NCI-H1092 (cell line): ENCODE results near the gene CRADD.

Source experiments
- DNase-seq: peaks from one replicate; lab custom pipeline; 2025; lab: John Stamatoyannopoulos, UW

Gene CRADD

DNA sequence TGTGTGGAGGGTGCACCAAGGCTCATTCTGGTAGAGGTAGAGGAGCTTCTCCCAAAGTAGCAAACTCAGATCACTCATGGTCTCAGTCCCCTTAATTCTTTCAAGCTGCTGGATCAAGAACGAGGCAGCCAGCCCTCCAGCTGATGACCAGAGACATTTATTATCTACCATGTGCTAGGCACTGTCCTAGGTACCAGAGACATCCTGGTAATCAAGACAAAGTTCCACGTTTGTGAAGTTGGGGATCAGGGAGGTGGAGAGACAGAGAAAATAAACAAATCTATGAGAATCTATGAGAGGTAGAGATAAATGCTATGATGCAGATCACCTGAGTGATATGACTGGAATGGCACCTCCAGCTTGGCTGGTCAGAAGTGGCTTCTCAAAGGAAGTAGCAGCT is 130.2 kb downstream of the CRADD start:
- no peak for DNase-seq

DNA sequence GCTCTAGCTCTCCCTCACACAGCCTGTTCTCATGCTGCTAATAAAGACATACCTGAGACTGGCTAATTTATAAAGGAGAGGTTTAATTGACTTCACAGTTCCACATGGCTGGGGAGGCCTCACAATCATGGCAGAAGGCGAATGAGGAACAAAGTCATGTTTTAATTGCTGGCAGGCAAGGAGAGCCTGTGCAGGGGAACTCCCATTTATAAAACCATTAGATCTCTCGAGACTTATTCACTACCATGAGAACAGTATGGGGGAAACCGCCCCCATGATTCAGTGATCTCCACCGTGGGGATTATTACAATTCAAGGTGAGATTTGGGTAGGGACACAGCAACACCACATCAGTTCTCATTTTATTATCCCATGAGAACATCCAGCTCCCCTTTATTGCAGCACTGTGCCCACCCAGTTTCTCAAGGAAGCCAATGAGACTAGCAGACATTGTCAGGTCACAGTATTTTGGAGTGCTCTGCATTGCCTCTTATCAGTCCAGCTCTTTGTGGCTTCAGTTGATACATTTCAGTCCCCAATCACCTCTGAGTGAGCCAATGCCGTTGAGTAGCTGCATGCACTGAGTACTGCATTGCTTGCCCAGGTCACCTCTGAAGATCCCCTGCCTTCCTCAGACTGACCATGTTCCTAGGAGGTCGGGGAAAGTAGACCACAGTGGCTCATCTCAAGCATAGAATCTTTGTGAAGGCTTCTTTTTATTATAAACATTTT is 131.2 kb downstream of the CRADD start:
- DNase-seq: no peak

DNA sequence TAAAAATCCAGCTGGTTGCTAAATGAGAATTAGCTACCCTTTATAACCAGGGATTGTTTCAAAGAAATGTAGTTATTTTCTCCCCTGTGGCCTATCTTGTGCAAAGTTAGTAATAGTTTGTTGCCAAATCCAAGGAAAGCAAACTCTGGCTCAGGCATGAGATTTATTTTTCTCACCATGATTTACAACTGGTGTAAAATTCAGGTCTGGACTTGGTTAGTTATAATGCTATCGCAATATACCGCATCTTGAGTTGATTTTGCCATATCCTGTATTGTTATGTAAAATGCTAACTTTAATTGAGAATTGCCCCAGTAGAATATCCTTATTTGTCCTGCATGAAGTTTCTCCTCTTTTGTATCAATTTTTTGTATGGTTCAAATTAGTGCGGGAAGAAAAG is 135.5 kb downstream of the CRADD start:
- DNase-seq: no peak

DNA sequence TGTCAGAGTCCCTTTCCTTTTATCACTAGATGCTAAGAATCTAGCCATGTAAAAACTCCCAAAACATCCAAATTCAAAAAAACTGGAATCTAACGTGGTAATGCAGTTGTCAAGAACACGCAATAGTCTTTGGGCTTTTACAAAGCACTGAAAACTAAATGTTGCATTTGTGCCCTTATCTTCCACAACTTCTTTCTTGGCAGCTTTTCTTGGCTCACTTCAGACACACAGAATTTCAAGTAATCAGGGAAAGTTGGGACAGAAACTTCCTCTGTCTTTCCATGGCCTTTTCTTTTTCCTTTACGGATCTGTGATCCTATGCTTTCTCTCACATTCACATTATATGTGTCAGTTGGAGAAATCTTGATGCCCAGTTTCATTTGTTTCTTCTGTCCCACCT is 136.0 kb downstream of the CRADD start:
- DNase-seq: no peak

DNA sequence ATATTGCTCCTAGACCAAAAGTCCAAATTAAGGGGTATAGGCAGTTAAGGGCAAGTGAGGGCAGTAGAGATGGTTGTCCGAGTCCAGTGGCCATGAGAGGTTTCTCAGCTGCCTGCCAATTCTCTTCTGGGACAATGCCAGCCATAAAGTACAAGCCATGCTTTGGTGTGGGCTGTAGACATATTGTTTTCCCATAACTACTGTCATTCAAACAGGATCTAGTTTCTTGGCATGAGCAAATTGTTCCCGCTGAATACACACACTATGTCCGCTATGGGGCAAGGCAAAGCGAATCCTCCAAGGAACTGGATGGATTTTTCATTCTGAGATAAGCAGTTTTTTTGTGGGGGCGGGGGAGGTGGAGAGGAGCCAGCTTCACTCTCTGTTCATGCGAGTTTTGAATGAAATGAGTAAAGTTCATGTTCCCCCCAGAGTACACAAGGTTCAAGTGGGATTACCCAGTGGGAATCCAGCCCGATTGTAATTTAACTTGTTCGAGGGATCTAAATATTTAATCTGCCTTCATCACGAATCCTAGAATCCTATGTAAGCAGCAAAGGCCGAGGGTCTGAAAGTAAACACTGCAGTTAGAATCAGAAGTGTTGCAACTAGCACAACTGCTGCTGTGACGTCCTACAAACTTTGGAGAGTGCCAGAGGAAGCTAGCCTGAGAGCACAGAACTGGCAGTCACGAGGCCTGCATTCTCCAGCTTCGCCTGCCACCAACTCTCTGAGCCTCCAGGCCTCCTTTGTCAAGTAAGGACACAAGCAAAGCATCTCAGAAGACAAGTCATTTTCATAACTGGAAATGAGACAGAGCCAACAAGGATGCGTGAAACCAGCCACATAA is 137.0 kb downstream of the CRADD start:
- DNase-seq: peak; percentile 3

DNA sequence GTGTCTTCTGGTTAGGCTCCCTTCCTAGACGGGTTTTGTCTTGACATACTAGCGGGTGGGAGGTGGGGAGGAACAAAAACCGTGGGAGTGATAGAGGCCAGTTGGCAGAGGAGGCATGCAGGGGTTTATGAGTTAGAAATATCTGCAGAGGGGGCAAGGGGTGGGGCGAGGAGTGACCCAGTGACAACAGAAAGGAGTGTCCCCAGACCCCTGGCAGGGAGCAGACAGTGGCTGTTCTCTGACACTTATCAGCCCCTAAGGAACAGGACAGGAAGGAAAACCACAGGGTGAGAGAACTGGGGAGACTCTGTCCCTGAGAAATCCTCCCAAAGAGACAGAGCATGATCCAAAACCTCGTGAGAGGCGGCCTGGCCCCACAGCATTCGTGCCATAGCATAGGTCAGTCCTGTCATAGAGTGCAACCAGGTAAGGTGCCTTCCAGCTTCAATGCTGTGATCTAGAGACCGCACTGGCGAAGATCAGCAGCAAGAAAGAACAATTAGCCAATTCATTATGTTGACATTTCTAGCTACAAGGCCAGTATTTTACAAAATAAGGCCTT is 141.4 kb downstream of the CRADD start:
- DNase-seq: no peak

DNA sequence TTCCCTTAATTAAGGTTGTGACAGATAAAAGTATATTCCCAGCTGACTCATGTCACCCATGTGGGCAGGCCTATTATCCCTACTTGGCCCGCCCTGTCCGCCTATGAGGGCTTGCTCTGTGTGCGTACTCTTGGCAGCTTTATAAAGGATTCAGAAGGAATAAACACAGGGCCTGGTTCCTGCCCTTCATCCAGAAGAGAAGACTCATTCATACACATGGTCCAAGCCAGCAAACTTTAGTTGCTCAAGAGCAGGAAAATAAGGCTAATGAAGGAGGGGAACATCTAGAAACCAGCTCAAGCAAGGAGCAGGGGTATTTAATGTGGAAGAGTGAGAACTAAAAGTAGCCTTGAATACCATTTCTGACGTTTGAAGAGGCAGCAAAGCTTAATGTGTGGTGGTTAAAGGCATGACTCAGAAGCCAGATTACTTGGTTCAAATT is 141.9 kb downstream of the CRADD start:
- no peak for DNase-seq

DNA sequence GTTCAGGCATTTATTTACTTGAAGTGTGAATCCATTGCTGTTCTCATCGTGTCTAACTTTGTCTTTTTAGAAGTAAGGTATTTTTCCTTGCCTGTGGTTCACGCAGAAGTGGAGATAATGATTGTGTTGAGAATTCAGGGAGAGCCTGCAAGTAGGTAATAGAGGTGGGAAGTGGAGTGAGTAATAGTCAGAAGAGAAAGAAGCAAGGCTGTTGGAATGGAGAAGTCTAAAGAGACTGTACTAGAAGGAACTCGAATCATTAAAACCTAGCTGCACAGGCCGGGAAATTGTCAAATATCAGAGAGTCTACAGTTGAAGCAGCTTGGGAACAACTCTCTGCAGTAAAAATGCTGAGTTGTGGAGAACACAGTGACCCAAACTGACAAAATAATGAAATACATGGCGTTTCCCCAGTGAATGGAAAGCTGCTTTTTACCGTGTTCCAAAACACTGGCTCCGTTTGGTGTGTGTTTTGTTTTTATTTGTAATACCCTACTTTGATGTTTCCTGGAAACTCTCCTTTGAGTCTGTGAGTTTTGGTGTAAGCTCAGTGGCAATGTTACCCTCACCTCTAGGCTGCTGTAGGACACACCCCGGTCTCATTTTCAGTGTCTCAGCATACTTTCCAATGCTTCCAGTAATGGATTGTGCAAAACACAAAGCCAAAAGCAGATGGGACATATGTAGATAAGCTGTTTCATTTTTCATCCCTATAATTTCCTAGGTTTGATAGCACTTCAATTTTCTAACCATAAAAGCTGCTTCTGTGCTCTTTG is 146.6 kb downstream of the CRADD start:
- no peak for DNase-seq

DNA sequence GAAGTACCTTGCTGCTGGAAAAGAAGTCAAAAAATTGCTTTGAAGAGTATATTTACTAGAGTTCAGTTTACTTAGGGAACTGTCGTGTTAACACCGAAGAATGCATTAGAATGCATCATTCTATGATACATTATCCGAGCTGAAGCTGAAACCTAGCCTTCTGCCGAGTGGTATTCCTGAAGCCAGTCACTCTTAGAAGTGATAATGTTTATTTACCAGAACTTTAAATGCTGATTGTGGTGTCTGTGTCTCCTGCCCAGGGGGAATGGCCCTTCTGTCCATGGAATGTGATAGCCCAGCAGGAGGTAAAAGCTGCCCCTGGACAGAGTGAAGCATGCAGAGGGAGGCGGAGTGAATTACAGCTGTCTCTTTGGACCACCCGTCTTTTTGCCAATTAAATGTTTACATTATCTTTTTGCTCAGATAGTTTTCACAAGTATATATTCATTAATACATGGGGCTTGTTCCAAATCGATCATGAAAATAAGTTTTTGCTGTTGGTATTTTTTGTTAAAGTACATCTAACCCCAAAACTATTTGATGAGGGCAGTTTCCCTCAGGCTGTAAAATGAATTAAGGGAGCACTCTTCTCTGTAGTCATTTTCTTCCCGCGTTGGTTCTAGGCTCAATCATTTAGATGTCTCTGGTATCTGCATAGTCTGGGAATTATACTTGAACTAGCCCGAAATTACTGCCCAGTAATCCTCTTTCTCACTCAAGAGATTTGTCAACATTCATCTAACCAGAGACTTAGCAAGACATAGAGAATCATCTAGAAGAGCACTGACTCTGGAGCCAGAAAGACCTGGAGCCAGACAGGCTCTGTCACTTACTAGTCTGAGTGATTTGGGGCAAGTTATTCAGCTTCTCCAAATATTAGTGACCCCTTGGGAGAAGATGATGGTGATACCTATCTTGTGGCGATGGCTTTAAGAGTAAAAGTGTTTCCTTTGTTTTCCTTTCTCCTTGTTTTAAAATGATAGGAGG is 147.6 kb downstream of the CRADD start:
- DNase-seq: no peak

DNA sequence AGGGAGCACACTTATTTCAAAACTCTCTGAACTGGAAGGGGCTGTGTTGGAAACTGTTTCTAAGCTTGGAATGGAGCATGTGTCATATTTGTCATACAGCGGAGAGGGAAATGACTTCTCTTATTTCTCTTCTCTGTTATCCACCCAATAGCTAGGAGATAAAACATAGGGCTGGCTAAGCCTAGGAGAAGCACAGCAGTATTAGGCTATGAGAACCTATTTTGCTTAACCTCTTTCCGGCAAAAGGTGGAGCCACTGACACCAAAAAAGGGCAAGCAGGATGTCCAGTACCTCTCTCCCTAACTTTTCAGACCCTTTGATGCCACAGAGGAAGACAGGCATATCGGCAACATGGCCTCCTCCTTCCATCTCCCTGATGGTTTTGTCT is 148.3 kb downstream of the CRADD start:
- no peak for DNase-seq

DNA sequence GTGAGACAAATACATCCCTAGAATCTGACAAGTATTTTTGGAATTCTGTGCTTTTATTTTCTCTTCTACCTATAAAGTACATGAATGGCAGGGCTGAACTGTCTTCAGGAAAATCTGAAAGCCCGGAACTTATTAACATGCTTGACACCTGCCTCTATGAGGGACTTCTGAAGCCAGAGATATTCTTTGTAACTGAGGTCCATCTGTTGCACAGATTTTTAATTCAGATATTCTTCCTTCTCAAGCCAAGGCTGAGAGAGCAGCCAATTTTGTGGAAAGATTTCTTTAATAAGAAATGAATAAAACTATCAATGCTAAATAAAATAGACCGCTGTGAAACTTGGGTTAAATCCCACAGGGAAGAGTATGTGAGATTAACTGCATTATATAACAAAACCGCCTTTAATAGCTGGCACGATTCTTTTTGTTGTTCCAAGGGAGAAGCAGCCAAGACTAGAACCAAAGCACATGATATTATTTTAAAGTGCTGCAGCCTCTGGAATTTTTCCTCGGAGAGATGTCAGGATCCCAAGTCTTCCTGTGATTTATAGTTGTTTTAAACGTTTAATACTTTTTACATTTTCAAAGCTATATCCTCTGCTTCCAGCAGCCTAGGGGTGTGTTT is 148.9 kb downstream of the CRADD start:
- no peak for DNase-seq

DNA sequence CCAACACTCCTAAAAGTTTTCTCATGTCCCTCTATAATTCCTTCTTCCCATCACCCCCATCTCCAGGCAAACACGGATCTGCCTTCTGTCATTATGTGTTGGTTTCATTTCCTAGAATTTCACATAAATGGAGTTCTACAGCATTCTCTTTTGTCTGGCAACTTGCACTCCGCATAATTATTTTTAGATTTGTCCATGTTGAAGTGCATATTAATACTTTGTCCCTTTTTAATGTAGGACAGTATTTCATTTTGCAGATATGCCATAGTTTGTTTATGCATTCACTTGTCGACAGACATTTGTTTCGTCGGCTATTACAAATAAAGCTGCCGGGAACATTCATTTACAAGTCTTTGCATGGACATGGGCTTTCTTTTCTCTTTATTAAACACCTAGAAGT is 150.0 kb downstream of the CRADD start:
- DNase-seq: no peak

DNA sequence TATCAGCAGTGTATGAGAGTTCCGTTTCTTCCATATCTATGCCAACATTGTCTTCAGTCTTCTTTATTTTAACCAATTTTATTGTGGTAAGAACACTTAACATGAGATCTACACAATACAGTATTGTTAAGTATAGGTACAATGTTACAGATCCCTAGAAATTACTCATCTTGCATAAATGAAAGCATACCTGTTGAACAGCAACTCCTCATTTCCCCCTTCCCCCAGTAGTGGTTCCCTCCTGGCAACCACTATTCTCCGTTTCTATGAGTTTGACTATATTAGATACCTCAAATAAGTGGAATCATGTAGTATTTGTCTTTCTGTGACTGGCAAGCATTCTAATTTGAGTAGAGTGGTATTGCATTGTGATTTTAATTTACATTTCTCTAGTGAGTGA is 150.5 kb downstream of the CRADD start:
- no peak for DNase-seq

DNA sequence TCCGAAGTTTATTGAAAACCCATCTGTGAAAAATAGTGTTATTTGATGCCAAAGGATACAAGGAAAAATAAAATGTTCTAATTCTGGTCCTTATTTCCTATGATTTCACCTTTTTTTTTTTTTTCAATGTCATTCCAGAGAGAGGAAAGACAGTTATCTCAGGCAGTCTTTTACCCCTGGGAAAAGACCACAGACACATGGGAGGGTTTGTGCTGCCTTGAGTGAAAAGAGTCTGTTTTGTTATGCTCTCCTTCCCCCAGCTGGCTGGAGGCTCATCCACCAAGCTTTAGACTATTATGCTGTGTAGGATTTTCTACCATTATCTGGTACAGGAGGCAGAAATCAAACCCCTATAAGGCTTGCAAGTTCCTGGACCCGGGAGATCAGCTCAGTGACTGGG is 151.8 kb downstream of the CRADD start:
- DNase-seq: no peak

DNA sequence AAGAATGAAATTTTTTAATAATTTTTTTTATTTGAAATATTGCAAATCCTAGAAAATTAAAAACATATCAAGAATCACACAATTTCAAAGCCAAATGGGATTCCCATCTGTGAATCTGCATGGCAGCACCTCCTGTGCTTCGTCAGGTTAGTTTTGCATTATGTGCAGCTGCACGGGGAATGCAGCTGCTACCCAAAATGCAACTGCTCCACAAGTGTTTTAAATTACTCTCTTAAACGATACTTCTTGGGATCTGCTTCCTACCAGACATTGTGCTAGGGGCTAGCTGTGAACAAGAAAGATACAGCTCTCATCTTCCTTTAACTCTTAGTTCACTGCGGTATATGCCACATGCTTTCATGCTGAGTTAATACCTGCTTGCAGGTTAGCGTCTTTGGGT is 154.2 kb downstream of the CRADD start:
- DNase-seq: no peak

DNA sequence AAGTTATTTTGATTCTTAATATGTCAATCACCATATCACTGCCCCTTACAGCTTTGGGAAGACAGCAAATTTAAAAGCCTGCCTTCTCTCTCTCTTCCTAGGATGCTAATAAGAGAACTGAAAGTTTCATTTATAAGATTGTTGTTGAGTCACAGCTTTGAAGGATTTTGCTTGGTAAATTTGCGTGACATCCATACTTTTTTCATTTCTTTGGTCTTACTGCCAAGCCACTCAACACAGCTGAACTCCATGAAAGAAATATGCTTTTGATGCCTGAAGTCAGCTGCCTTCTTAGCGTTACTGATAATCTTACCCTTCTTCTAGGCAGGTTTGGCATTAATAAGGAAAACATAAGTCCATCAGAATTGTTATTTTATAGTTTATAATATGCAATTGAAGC is 155.0 kb downstream of the CRADD start:
- no peak for DNase-seq

DNA sequence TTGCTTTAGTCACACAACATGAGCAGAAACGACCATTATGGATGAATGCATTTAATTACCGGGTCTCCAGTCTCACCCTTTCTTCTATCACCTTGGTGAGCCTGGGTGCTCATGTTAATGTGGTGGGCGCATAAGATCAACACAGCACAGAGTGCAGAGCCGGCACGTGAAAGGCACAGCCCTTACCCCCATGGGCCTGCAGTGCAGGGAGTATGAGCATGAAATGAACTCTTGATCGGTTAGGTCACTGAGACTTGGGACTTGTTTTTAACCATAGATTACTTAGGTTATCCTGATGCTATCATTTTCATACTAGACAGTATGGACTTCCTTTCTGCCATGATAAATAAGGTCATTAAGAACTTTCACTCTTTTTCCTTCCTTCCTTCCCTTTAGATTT is 156.8 kb downstream of the CRADD start:
- DNase-seq: no peak

DNA sequence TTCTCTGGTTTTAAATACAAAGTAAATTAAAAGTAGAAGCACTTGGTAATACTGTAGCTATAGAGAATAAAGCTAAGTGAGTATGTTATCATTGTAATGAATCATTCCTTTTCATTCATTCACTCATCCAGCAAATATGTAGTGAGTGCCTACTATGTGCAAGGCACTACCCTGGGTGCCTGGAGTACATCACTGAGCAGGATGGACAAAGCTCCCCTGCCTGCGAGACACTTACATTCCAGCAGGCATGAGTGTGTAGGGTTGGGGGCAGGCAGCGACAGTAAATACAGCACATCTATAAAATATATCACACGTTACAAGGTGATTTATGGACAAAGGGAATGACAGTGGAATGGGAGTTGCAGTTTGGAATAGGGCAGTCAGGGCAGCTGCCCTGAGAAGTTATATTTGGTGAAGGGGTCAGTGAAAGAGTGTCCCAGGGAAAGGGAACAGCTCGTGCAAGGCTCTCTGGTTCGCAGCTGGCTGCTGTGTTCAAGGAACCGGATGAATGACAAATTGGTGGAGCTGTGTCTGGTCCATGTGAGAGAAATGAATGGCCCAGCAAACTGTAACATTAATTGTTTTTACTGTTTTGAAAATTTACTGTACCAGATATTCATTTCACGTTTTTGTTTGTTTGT is 159.6 kb downstream of the CRADD start:
- no peak for DNase-seq

DNA sequence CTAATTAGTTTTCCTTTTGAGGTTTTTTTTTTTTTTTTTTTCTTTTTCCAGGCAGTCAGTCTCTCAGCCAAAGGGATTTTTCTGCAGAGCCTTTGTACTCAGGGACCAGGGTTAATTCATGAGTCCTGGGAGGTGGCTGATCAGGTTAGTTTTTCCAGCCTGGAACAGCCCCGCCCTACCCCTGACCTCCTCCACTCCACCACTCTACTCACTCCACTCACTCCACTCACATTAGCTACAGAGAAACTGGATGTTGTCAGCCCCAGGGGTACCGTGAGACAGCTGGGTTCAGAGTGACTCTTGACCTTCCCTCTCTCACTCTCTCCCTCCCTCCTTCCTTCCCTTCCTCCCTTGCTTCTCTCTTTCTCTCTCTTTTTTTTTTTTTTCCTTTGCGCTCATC is 161.0 kb downstream of the CRADD start:
- no peak for DNase-seq

DNA sequence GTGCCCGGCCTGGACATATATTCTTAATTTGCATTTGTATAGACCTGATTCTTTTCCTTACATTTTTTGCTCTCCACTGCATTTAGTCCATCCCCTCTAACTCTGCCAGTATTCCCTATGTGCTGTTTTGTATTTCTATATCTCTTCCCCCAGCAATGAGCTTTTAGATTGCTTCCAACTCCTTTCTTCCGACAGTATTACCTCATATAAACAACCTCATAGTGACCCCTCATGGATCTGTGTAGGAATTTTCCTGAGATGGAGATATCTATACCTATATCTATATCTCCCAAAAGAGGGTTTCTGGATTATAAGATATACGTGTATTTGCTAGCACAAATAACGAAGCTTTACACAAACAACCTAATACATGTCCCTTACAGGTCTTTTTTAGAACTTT is 161.9 kb downstream of the CRADD start:
- DNase-seq: no peak
